Stimulated activated CD8-positive, alpha-beta memory T cell treated with anti-CD3 and anti-CD28 coated beads, Interleukin-15, amount 100 ng/mL, for 4 hours (primary cell): ENCODE measurements around the gene PCMTD2.
"Not testable (repeated sequence)": the region's sequence is repeated elsewhere in the genome, so short reads cannot be mapped to it uniquely, and the experiment has no call there.

ENCODE experiments used
- DNase-seq, 2 donors: peaks; one replicate each; pipeline ENCODE4 v3.0.0-alpha.2; 2020; ENCODE audit warnings: low read depth in 2 of 2

PCMTD2 gene

DNA sequence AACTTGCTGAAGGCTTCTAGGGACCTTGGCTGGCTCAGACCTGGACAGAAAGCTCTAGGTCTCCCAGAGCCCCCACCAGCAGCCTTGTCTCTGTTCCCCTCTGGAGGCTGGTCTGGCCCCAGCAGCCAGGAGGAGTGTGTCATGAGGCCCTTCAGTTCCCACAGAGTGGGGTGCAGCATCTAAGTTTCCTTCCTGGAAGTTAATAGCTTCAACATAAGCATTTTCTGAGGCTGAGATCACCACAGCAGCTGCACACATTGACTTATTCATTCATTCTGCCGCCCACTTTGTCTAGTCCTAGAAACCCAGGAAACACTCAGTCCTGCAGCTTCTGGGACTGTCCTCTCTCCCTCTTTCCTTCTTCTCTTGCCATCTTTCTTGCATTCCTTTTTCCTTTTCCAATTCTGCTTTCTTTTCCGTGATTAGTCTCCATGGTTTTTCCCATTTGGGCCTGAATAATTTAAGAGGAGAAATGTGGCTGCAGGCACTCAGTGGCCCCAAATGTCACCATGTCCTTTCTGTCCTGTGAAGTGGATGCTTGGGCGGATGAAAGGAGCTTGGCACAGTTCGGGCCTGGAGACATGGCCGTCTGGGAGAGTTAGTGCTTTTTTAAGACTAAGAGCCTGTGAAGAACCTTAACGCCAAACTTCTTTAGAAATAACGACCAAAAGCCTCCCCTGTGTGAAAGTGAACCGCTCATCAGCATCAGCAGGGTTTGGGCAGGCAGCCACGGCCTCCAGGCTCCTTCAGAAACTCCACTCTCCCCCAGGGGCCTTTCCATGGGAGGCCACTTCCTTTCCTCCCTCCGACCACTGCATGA lies 31.0 kb upstream of the PCMTD2 start:
- no peak for DNase-seq

DNA sequence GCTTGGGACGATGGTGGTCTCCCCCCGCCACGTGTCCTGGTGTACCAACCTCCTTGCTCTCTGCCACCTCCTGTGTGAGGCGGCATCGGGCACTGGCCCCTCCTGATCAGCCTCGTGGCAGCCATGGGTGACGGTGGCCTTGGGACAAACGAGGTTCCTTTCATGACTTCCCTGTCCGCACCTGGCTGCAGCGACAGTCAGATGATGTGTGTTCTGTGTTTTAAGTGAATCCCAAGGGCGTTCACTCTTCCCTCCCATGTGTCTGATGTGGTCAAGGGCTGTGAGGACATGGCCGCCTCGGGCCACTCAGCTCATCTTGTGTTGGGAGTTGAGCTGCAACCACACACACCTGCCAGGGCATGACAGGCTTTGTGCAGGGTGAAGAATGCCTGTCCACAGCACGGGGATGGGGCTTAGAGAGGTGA lies 30.4 kb upstream of the PCMTD2 start:
- no peak for DNase-seq

DNA sequence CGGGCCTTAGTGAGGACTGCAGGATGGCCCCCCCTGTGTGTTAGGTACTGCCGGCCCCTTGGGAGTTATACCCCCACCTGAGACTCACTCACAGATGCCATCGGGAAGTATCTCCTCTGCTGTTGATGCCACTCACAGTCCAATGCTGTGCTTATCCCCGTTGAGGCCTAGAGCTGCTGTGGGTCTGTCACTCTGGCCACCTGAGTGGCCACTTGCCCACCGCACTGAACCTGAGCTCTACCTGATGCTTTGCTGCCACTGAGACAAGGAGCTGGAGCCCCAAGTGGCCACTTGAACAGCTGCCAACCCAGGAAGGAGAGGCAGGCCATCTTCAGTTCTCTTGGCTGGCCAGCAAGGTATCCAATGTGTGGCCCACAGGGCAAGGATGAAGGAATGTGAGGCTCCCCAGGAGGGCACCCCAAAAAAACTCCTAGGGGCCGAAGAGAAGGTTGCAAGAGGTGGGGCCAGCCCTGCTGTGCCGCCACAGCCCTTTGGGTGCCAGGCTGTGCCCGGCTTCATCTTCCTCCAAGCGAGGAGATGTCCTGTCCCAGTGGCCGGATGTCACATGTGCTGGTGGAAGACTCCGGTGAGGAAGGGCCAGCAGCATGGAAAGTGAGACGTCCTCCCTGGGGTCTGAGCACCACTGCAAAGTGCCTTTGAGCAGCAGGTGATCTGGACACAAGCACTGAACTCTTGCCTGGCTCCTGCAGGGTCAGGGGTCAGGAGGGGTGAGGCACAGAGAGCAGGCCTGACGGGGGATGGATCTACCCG lies 29.5 kb upstream of the PCMTD2 start:
- DNase-seq: no peak

DNA sequence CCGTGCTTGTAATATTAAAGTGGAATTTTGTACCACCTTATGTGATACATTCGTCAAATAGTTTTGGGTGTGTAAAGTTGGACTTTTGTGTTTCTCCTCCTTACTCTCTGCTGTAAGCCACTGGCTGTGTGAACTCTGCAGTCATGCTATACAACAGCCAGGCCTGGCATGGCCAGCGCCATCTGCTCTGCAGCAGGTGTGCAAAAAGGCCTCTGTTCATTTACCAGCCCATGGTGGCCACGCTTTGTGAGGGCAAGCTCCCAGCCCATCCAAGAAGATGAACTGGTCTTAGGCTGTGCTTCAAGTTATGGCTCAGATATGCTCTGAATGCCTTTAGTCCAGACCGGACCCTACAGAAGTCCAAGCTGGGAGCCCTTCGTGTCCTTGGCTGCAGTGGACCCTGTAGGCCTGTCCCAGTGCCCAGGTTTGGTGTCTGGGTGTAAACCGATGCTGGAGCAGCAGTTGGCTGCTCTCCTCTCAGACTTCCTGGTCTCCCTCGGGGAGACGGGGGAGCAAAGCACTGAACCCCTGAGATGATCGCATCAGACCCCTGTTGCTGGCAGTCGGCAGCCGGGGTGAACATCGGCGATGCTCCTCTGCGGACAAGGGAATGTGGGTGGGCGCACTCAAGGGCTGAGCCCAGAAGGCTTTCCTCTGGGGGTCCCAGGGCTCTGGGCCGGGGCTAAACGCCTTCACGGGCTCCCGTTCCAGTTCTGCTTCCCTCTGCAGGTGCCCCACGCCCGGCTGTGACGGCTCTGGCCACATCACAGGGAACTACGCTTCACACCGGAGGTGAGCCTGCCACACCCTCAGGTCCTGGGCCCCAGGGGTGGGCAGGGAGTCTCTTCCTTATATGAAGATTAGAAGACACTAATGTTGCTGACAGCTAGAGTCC lies 28.6 kb upstream of the PCMTD2 start:
- DNase-seq: no peak

DNA sequence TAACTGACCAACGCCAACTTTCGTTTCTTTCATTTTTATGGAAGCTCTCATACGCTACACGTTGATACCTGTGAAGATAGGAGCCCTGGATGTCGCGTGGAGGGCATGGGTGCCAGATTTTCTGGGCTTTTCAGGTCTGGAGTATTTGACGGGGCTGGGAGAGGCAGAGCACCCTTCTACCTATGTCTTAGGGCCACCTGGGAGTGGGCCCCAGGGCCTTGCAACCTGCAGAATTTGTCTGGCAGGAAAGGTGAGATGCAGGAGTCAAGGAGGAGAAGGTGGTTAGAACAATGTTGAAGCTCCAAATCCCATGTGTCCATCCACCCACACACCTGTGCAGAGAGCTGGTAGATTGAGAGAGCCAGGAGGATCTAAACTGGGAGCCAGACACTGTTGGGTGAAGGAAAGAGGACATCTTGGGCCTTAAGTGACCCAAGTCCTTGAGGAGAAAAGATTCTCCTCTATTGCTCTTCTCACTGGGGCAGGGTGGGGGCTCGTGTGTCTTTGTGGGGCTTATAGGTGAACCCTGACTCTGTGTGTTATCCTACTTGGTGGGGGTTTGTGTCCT lies 27.4 kb upstream of the PCMTD2 start:
- DNase-seq: no peak

DNA sequence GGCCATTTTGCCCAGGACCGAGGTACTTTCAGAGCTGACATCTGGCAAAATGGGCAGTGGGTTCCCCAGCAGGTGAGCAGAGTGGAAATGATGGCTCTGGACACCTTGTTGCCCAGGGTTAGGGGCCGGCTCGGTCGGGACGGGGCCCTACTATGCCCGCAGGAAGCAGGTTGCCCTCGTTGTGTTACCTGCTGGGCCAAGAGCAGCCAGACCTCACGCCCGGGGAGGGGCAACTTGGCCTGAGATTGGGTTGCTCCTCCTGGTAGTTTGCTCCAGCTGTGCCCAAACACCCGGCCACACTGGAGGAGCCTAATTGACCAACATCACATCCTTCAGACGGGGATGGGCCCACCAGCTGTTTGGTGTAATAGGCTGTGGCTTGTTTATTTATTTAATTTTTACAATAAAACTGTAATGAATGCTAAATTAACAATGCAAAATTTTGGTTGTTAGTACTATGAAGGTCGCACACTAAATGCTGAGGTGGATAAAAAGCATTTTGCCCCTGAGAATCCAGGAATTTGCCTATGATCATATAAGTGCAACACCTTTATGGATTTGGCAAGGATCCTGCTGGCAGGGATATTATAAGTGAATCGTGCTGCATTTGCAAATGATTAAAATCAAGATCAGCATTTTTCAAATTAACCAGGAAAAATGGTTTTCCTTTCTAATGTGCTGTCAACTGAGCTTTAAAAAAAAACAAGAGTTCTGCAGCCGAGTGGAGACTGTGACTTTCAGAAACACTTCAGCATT lies 26.6 kb upstream of the PCMTD2 start:
- no peak for DNase-seq

DNA sequence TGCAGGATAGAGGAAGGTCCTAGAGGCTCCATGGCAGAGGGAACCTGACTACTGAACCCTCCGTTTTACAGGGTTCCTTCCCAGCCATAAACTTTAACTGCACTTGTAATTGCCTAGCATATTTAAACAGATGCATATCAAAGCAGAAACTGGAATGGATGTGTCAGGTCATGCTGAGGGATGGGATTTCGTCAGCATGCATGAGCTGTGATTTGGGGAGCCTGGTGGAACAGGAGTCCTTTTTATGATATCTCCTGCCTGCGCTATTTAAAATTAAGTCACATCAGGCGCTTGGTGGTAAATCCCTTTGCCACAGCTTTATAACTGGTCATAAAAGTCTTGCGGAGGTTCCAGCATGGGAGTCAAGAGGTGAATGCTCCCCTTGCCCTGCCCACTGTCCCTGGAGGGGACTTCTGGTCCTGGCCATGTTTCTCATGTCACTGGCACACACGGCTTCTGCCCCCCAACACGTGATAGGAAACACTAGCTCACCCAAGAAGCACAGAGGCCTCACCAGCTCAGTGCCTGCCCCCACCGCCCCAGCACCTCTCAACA lies 26.0 kb upstream of the PCMTD2 start:
- no peak for DNase-seq

DNA sequence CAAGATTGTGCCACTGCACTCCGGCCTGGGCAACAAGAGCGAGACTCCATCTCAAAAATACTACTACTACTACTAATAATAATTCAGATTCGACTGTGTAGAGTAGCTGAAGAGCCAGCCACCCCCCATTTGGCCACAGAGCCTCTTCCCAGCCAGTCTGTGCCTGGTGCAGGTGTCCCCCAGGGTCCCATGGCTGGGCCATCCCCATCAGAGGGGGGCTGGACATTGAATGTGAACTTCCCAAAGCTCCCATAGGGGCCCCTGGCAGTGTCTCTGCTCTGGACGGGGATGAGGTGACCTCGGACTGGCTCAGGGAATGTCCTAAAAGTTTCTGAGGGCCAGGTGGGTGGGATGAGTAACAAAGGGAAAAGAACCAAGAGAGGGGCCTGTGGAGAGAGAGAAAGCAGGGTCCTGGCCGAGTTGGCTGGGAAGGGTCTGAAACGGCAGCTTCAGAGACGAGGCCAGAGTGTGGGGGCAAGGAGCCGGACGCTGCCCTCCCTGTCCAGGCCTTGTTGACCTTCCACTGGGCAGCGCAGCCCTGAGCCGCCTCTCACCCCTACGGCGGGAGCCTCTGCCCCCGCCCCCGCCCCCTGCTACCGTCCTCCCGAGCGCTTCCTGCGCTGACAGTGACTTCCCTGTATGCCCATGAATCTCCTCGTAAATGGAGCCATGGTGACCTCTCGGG lies 24.9 kb upstream of the PCMTD2 start:
- no peak for DNase-seq

DNA sequence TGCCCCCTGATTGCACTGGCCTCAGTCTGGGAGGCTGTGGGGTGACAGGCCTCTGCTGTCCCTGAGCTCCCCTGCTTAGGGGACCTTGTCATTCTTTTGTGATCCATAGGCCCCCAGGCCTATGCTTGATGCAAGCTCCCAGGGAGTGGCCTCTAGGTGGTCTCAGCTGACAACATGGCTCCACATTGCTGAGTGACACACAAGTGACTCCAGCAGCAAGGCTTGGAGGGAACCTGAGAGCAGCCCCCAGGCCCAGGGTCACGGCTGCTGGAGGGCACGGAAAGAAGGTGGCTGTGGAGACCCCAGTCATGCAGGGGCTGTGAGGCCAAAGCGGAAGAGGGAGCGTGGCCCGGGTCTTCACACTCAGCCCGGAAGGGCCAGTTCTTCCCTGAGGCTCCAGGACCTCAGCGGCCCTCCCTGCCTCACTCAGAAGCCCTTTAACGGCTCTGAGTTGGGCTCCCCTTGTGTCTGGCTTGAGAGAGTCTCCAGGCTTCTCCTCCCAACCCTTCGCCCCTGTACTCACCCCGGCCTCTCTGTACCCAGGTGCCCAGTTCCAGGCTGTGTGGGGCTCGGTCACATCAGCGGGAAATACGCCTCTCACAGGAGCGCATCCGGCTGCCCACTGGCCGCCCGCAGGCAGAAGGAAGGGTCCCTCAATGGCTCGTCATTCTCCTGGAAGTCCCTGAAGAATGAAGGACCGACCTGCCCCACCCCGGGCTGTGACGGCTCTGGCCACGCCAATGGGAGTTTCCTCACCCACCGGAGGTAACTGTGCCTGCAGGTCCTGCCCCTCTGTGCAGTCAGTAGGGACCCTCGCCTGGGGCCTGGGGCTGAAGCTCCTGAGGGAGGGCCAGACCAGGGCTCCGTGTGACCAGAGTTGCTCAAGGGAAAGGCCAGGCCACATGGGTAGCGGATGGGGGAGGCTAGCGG lies 23.7 kb upstream of the PCMTD2 start:
- DNase-seq: no peak

DNA sequence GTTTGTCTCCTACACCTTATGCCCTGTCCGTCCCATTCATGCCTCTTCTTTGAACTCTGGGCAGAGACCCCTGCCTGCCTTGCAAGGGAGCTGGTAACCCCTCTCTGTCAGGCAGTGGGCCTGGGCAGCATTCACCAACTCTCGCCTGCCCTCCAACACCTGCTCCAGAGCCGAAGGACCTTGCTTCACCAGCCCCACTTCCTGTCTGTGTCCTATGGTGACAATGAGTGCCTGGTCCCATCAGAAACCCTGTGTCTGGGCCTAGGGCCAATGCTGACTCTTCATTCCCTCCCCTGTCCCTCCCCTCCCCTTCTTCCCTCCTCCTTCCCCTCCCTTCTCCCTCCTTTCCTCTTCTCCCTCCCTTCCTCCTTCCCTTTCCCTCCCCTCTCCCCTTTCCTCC lies 22.8 kb upstream of the PCMTD2 start:
- DNase-seq: no peak

DNA sequence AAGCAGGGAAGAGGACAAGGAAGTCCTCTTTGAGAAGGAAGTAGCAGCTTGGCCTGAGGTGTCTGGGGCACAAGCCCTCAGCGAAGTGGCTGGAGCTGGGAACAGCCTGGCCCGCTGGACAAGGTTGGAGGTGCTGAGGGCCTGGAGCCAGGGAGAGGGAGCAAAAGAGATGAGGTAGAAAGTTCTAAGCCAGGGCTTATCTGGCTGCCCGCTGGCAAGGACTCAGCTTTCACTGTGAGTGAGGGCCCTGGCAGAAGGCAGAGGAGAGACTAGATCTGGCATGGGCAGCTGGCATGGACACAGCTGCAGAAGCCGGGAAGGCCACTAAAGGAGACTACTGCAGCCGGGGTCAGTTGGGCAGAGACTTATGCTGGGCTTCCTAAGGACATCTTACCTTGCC lies 21.8 kb upstream of the PCMTD2 start:
- DNase-seq: no peak

DNA sequence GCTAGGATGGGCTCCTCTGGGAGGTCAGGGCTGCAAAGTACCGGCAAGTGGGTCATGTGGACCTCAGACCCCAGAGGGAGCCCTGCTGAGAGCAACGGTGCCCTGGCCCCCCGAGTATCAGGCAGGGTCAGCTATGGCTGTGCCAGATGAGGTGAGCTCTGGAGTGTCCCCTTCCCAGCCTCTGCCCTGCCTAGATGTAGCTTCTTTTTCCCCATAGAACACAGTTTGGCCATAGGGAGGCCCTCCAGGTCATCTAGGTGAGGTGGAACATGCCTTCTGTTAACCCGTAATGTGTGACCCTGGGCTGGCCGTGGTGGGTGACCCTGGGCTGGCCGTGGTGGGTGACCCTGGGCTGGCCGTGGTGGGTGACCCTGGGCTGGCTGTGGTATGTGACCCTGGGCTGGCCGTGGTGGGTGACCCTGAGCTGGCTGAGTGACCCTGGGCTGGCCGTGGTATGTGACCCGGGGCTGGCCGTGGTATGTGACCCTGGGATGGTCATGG lies 21.2 kb upstream of the PCMTD2 start:
- no peak for DNase-seq

DNA sequence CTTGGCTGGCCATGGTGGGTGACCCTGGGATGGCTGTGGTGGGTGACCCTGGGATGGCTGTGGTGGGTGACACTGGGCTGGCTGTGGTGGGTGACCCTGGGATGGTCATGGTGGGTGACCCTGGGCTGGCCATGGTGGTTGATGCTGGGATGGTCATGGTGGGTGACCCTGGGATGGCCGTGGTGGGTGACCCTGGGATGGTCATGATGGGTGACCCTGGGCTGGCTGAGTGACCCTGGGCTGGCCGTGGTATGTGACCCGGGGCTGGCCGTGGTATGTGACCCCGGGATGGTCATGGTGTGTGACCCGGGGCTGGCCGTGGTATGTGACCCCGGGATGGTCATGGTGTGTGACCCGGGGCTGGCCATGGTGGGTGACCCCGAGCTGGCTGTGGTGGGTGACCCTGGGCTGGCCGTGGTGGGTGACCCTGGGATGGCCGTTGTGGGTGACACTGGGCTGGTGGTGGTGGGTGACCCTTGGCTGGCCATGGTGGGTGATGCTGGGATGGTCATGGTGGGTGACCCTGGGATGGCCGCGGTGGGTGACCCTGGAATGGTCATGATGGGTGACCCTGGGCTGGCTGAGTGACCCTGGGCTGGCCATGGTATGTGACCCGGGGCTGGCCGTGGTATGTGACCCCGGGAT lies 20.5 kb upstream of the PCMTD2 start:
- not testable (repeated sequence) for DNase-seq

DNA sequence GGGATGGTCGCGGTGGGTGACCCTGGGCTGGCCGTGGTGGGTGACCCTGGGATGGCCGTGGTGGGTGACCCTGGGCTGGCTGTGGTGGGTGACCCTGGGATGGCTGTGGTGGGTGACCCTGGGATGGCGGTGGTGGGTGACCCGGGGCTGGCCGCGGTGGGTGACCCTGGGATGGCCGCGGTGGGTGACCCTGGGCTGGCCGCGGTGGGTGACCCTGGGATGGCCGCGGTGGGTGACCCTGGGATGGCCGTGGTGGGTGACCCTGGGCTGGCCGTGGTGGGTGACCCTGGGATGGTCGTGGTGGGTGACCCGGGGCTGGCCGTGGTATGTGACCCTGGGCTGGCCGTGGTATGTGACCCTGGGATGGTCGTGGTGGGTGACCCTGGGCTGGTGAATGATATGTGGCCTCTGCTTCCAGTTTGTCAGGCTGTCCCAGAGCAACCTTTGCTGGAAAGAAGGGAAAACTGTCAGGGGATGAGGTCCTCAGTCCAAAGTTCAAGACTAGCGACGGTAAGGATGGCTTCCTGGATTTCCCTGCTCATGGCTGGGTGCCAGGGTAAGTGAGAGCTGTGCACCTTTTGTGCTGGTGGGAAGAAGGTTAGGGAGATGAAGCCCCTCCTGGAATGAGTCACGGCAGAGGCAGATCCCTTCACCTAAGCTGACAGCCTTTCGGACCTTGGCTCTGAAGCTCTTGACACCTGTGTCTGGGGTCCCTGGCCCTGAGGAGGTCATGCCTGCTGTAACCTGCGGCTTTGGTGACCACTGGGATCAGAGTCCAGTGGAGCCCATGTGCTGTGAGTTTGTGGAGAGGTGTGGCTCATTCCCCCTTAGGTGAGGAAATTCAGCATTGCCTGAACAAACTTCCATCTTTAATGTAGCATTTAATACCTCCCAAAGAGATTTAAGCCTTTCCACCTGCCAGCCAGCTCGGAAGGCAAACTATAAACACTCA lies 19.1 kb upstream of the PCMTD2 start:
- no peak for DNase-seq

DNA sequence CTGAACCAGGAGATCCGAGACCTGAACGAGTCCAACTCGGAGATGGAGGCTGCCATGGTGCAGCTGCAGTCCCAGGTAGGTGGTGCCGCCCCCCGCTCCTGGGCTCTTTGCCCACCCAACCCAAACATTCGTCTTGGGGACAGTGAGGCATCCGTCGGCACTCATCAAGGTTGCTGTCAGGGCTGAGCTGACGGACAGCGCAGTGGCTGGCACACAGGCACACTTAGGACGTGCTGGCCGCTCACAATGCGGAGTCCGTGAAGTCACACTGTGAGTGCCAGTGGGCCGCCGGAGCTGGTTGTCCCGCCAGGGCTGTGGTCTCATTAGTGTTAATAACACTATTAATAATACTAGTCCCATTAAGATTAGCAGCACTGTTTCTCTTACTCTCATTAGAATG lies 18.2 kb upstream of the PCMTD2 start:
- DNase-seq: no peak

DNA sequence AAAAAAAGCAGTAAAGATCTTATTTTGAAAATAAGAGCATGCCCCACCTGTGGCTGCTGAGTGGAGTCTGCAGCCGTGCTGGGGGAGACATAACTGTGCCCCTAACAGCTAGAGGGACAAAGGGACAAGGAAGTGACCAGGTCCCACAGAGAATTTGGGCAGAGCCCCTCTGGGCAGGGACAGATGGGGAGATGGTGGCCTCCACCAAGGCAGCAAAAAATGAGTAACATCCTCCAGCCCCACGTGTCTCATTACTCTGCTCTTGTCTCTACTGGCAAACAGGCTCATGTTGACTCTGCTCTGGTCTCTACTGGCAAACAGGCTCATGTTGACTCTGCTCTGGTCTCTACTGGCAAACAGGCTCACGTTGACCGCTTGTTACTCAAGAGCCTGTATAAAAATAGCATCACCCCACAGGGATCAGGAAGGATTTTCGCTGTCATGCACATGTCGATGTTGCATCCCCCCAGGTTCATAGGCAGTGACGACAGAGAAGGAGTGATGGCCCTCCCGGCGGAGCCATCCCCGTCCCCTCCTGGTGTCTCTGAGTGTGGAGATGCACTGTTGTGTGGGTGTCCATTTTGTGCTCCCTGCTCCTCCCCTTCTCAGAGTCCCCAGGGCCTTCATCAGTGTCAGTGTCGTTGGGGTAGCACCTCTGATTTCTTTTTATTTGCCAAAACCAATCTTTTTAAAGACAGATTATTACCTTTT lies 17.3 kb upstream of the PCMTD2 start:
- no peak for DNase-seq
